ENCODE results near the gene GGTLC1. TPM values are rescaled to one million over a fixed set of nuclear protein-coding genes. Genes with fewer than 3 reads are reported as not detected.
"Not testable (repeated sequence)": the region's sequence is repeated elsewhere in the genome, so short reads cannot be mapped to it uniquely, and the experiment has no call there.

Gene GGTLC1
- total RNA-seq, 1 experiment from 2014 or later, result not detected

- H3K23ac ChIP-seq (ENCODE audit: insufficient read length, low read depth, low read length); H3K79me1 ChIP-seq (ENCODE audit: insufficient read depth, low read depth, low read length, poor library complexity, severe bottlenecking); H3K27ac Mint-ChIP-seq; H3K56ac ChIP-seq (ENCODE audit: insufficient read length, low read depth, low read length); H3T11ph ChIP-seq (ENCODE audit: low read length); H2BK12ac ChIP-seq (ENCODE audit: insufficient read length, low read depth, low read length); H4K20me1 ChIP-seq (ENCODE audit: control insufficient read depth, insufficient read depth, insufficient read length); H2BK5ac ChIP-seq (ENCODE audit: insufficient read length, low read length); H3K23me2 ChIP-seq (ENCODE audit: insufficient read length, low read depth, low read length, poor library complexity, severe bottlenecking); H3K4me1 ChIP-seq (ENCODE audit: insufficient read depth, low read length); H3K27me3 Mint-ChIP-seq (ENCODE audit: low read depth); H4K5ac ChIP-seq (ENCODE audit: insufficient read length, low read depth, low read length); H3K9me3 ChIP-seq (ENCODE audit: control insufficient read depth, low read depth, low read length); H3K36me3 Mint-ChIP-seq (ENCODE audit: insufficient read depth in 1 of 3, low read depth in 3 of 3); H3K9ac ChIP-seq (ENCODE audit: extremely low read depth, insufficient read length, low read length); H3K27me3 ChIP-seq (ENCODE audit: insufficient read depth, low read length); DNase-seq; H2AFZ ChIP-seq (ENCODE audit: low read length); H3K14ac ChIP-seq (ENCODE audit: insufficient read depth, low read length); H2BK120ac ChIP-seq (ENCODE audit: low read depth, low read length, poor library complexity, severe bottlenecking); H2AK5ac ChIP-seq (ENCODE audit: insufficient read length, low read length); H3K9me3 Mint-ChIP-seq; H2BK15ac ChIP-seq (ENCODE audit: low read depth, low read length); H3K27ac ChIP-seq (ENCODE audit: insufficient read length, low read depth, low read length); H3K4me3 Mint-ChIP-seq; H3K4me2 ChIP-seq (ENCODE audit: insufficient read depth, insufficient read length, low read length); H2BK20ac ChIP-seq (ENCODE audit: low read depth, low read length, poor library complexity, severe bottlenecking); H3K18ac ChIP-seq (ENCODE audit: insufficient read length, low read depth, low read length); H4K91ac ChIP-seq (ENCODE audit: insufficient read length, low read depth, low read length); H3K4ac ChIP-seq (ENCODE audit: low read depth, low read length); H4K8ac ChIP-seq (replicated peaks; ENCODE audit: insufficient read length, low read depth, low read length); H3K79me2 ChIP-seq (ENCODE audit: insufficient read depth, low read length): not testable (repeated sequence)
- TF ChIP-seq CTCF (conservative IDR thresholded peaks at IDR 0.05), result peak; percentile 56
- H3K4me1 Mint-ChIP-seq, result peaks cover 8 to 12% of the 10 kb centered on the region in 2 experiments
- no CpG with 5 or more reads among the region's 12 CpGs for WGBS (ENCODE audit: extremely low coverage, insufficient read length, low lambda C conversion rate)
Measured at GRCh38 chr20:23984476-23985023, 4.0 kb downstream of the GGTLC1 start.

GRCh38 chr20:23982112-23983018, 6.2 kb downstream of the GGTLC1 start:
- not testable (repeated sequence) for H2BK20ac ChIP-seq (ENCODE audit: low read depth, low read length, poor library complexity, severe bottlenecking); H2AFZ ChIP-seq (ENCODE audit: low read length); H3K4ac ChIP-seq (ENCODE audit: low read depth, low read length); H4K5ac ChIP-seq (ENCODE audit: insufficient read length, low read depth, low read length); H3K27me3 Mint-ChIP-seq (ENCODE audit: low read depth); H3K4me1 ChIP-seq (ENCODE audit: insufficient read depth, low read length); H3K23me2 ChIP-seq (ENCODE audit: insufficient read length, low read depth, low read length, poor library complexity, severe bottlenecking); H3K9me3 Mint-ChIP-seq; H2BK15ac ChIP-seq (ENCODE audit: low read depth, low read length); H2AK5ac ChIP-seq (ENCODE audit: insufficient read length, low read length); H3K4me2 ChIP-seq (ENCODE audit: insufficient read depth, insufficient read length, low read length); H3T11ph ChIP-seq (ENCODE audit: low read length); H3K56ac ChIP-seq (ENCODE audit: insufficient read length, low read depth, low read length); H3K27ac ChIP-seq (ENCODE audit: insufficient read length, low read depth, low read length); H3K18ac ChIP-seq (ENCODE audit: insufficient read length, low read depth, low read length); H3K14ac ChIP-seq (ENCODE audit: insufficient read depth, low read length); H3K36me3 Mint-ChIP-seq (ENCODE audit: insufficient read depth in 1 of 3, low read depth in 3 of 3); H3K79me2 ChIP-seq (ENCODE audit: insufficient read depth, low read length); H3K23ac ChIP-seq (ENCODE audit: insufficient read length, low read depth, low read length); H3K4me3 Mint-ChIP-seq; H3K9ac ChIP-seq (ENCODE audit: extremely low read depth, insufficient read length, low read length); DNase-seq; H2BK120ac ChIP-seq (ENCODE audit: low read depth, low read length, poor library complexity, severe bottlenecking); H4K91ac ChIP-seq (ENCODE audit: insufficient read length, low read depth, low read length); H3K27me3 ChIP-seq (ENCODE audit: insufficient read depth, low read length); H2BK5ac ChIP-seq (ENCODE audit: insufficient read length, low read length); H4K8ac ChIP-seq (replicated peaks; ENCODE audit: insufficient read length, low read depth, low read length); H2BK12ac ChIP-seq (ENCODE audit: insufficient read length, low read depth, low read length); H3K9me3 ChIP-seq (ENCODE audit: control insufficient read depth, low read depth, low read length); H4K20me1 ChIP-seq (ENCODE audit: control insufficient read depth, insufficient read depth, insufficient read length); H3K79me1 ChIP-seq (ENCODE audit: insufficient read depth, low read depth, low read length, poor library complexity, severe bottlenecking)
- Mint-ChIP-seq H3K27ac (0 out of 7 replicates have a peak overlapping the region, but pooled peaks of 1 of the 3 experiments have one; percentile 40), H3K4me1 (peaks cover 11 to 12% of the 10 kb centered on the region in 2 experiments)
- no CpG with 5 or more reads among the region's 11 CpGs for WGBS (ENCODE audit: extremely low coverage, insufficient read length, low lambda C conversion rate)
